H1 (cell line): Measurements from ENCODE around the gene RPL39L. TPM values are rescaled to one million over a fixed set of nuclear protein-coding genes. Genes with fewer than 3 reads are reported as not detected.

Experiments used
- CTCF ChIA-PET: fragments of 300-600 bp; sonication (Branson Sonifier 250); formaldehyde crosslinking; loops from one replicate; lab custom pipeline; 2021; ENCODE audit not compliant: partially characterized antibody; lab: Charles Lee
- POLR2A ChIA-PET: fragments of 300-600 bp; sonication (Branson Sonifier 250); formaldehyde crosslinking; loops from one replicate; lab custom pipeline; 2021; ENCODE audit warnings: inconsistent platforms; ENCODE audit not compliant: partially characterized antibody; lab: Charles Lee
- DNase-seq, 2 experiments: peaks; one replicate each; pipeline versions ENCODE4 v3.0.0 to v3.0.0-alpha.2; 2010 to 2022; ENCODE audit warnings: low spot score in 2 of 2, low read depth in 1 of 2, mixed read lengths in 1 of 2
- FAIRE-seq: peaks from 2 replicates; lab custom pipeline; 2011; peaks lifted over from hg19 to GRCh38; lab: Jason Lieb, UNC
- H2AFZ ChIP-seq: 2 replicates; pipeline ENCODE4 v1.8.1; 2012; ENCODE audit warnings: low read length, inconsistent platforms
- H2AK5ac ChIP-seq: 2 replicates; pipeline ENCODE4 v1.6.1; 2013; ENCODE audit warnings: low read depth, low read length
- H2BK120ac ChIP-seq: replicated peaks from 2 replicates; pipeline ENCODE3; 2013; ENCODE audit warnings: low read depth, low read length, inconsistent platforms
- H2BK12ac ChIP-seq: 2 replicates; pipeline ENCODE4 v1.6.1; 2013; ENCODE audit warnings: low read depth, low read length
- H2BK15ac ChIP-seq: 2 replicates; pipeline ENCODE4 v1.6.1; 2013; ENCODE audit warnings: low read length
- H2BK20ac ChIP-seq: 2 replicates; pipeline ENCODE4 v1.6.1; 2013; ENCODE audit warnings: low read length
- H2BK5ac ChIP-seq: 2 replicates; pipeline ENCODE4 v1.6.1; 2013; ENCODE audit warnings: low read depth, low read length
- H3K14ac ChIP-seq: 2 replicates; pipeline ENCODE4 v1.6.1; 2013; ENCODE audit warnings: inconsistent platforms; ENCODE audit not compliant: insufficient read length
- H3K18ac ChIP-seq: 2 replicates; pipeline ENCODE4 v1.6.1; 2013; ENCODE audit warnings: low read length; ENCODE audit errors: extremely low read depth
- H3K23ac ChIP-seq: 2 replicates; pipeline ENCODE4 v1.6.1; 2013; ENCODE audit warnings: inconsistent platforms; ENCODE audit not compliant: insufficient read length
- H3K23me2 ChIP-seq: 2 replicates; pipeline ENCODE4 v1.6.1; 2013; ENCODE audit warnings: low read depth, low read length
- H3K27ac ChIP-seq: 2 replicates; pipeline ENCODE4 v1.6.1; 2011; ENCODE audit warnings: low read depth, low read length, inconsistent platforms
- H3K27me3 ChIP-seq, 4 experiments: replicated peaks in 1 of 4; 1 replicate in 1 of 4; 2 replicates in 3 of 4; pipeline versions ENCODE4 v1.6.1 to v1.8.1; 2011 to 2013; ENCODE audit warnings: low read length in 3 of 4, mild to moderate bottlenecking in 3 of 4, inconsistent platforms in 2 of 4, mixed read lengths in 2 of 4, moderate library complexity in 1 of 4; ENCODE audit not compliant: control insufficient read depth in 3 of 4, insufficient read depth in 3 of 4; ENCODE audit errors: extremely low read depth in 1 of 4
- H3K36me3 ChIP-seq, 4 experiments: 2 replicates each; pipeline versions ENCODE4 v1.6.1 to v1.8.1; 2011 to 2013; ENCODE audit warnings: mild to moderate bottlenecking in 4 of 4, low read length in 3 of 4, moderate library complexity in 2 of 4, control low read depth in 1 of 4, inconsistent platforms in 1 of 4; ENCODE audit not compliant: insufficient read depth in 4 of 4, control insufficient read depth in 2 of 4
- H3K4ac ChIP-seq: replicated peaks from 2 replicates; pipeline ENCODE3; 2013; ENCODE audit warnings: low read length, low read depth, mixed read lengths, inconsistent platforms; ENCODE audit not compliant: insufficient read length
- H3K4me1 ChIP-seq, 4 experiments: replicated peaks in 1 of 4; 1 replicate in 1 of 4; 2 replicates in 3 of 4; pipeline versions ENCODE4 v1.6.1 to v1.8.1; 2011 to 2013; ENCODE audit warnings: low read length in 3 of 4, inconsistent platforms in 2 of 4, mixed read lengths in 1 of 4; ENCODE audit not compliant: insufficient read depth in 4 of 4, control insufficient read depth in 3 of 4
- H3K4me2 ChIP-seq, 2 experiments: 2 replicates each; pipeline versions ENCODE4 v1.6.1 to v1.8.1; 2011 to 2013; ENCODE audit warnings: low read depth in 2 of 2, low read length in 2 of 2, control low read depth in 1 of 2, inconsistent platforms in 1 of 2, mild to moderate bottlenecking in 1 of 2; ENCODE audit not compliant: insufficient read depth in 1 of 2
- H3K4me3 ChIP-seq, 4 experiments: fragments of 200-600, 300-600 bp in 1 of 4; sonication (generic), shearing (Covaris generic), sonication (Bioruptor Twin) in 1 of 4; 2 replicates each; pipeline versions ENCODE4 v1.5.1 to v1.8.1; 2011 to 2016; ENCODE audit warnings: low read length in 4 of 4, low read depth in 3 of 4, control low read depth in 2 of 4, inconsistent platforms in 2 of 4, mild to moderate bottlenecking in 2 of 4, mixed read lengths in 1 of 4, moderate library complexity in 1 of 4; ENCODE audit not compliant: insufficient read depth in 2 of 4; ENCODE audit errors: extremely low read depth in 1 of 4
- H3K56ac ChIP-seq: replicated peaks from 2 replicates; pipeline ENCODE3; 2013; ENCODE audit warnings: low read depth, mild to moderate bottlenecking, mixed read lengths, low read length, inconsistent platforms; ENCODE audit not compliant: insufficient read length
- H3K79me1 ChIP-seq: 2 replicates; pipeline ENCODE4 v1.6.1; 2013; ENCODE audit warnings: low read depth, low read length, control low read depth
- H3K79me2 ChIP-seq, 2 experiments: 2 replicates each; pipeline versions ENCODE4 v1.6.1 to v1.8.1; 2012 to 2013; ENCODE audit warnings: low read length in 2 of 2, mild to moderate bottlenecking in 2 of 2, inconsistent platforms in 1 of 2; ENCODE audit not compliant: insufficient read depth in 2 of 2, control insufficient read depth in 1 of 2
- H3K9ac ChIP-seq, 4 experiments: replicated peaks in 1 of 4; 1 replicate in 1 of 4; 2 replicates in 3 of 4; pipeline versions ENCODE4 v1.6.1 to v1.8.1; 2011 to 2013; ENCODE audit warnings: low read depth in 3 of 4, low read length in 3 of 4, control low read depth in 2 of 4, mild to moderate bottlenecking in 2 of 4, moderate library complexity in 2 of 4, inconsistent platforms in 1 of 4; ENCODE audit errors: extremely low read depth in 1 of 4
- H3K9me3 ChIP-seq, 2 experiments: 2 replicates each; pipeline versions ENCODE4 v1.6.1 to v1.8.1; 2012 to 2013; ENCODE audit warnings: mild to moderate bottlenecking in 2 of 2, moderate library complexity in 2 of 2, control low read depth in 1 of 2, inconsistent platforms in 1 of 2, low read depth in 1 of 2, low read length in 1 of 2, mixed read lengths in 1 of 2; ENCODE audit not compliant: insufficient read depth in 2 of 2
- H4K20me1 ChIP-seq, 2 experiments: replicated peaks in 1 of 2; 2 replicates each; pipeline versions ENCODE3 to v1.8.1; 2011 to 2013; ENCODE audit warnings: inconsistent platforms in 2 of 2, low read length in 2 of 2, mild to moderate bottlenecking in 1 of 2; ENCODE audit not compliant: insufficient read depth in 2 of 2, control insufficient read depth in 1 of 2
- H4K5ac ChIP-seq: 2 replicates; pipeline ENCODE4 v1.6.1; 2013; ENCODE audit warnings: low read length, low read depth, mixed read lengths, inconsistent platforms; ENCODE audit not compliant: insufficient read length
- H4K8ac ChIP-seq: 2 replicates; pipeline ENCODE4 v1.8.0; 2013; ENCODE audit warnings: mild to moderate bottlenecking, moderate library complexity, low read length, inconsistent platforms; ENCODE audit not compliant: insufficient read depth; ENCODE audit errors: extremely low read depth
- H4K91ac ChIP-seq: replicated peaks from 2 replicates; pipeline ENCODE3; 2013; ENCODE audit warnings: low read length, mixed read lengths, inconsistent platforms; ENCODE audit not compliant: insufficient read length
- BRCA1 ChIP-seq: IDR thresholded peaks from 2 replicates; pipeline ENCODE4 v1.6.1; 2012; ENCODE audit warnings: low read depth, low read length, improper control_type of control experiment
- CBX8 ChIP-seq: fragments of 300-800, 300-1000 bp; sonication (generic); IDR thresholded peaks from 2 replicates; pipeline ENCODE4 v1.7.1; 2016; ENCODE audit warnings: low read depth, low read length, borderline replicate concordance
- CEBPB ChIP-seq: IDR thresholded peaks from 2 replicates; pipeline ENCODE4 v1.6.1; 2012; ENCODE audit warnings: low read depth, low read length
- CHD1 ChIP-seq: IDR thresholded peaks from 2 replicates; pipeline ENCODE4 v1.6.1; 2012; ENCODE audit warnings: low read depth, low read length, improper control_type of control experiment
- CTCF ChIP-seq, 3 experiments: IDR thresholded peaks; 1 replicate in 2 of 3; 2 replicates in 1 of 3; pipeline versions ENCODE4 v1.5.1 to v1.6.1; 2011; ENCODE audit warnings: low read length in 3 of 3, mild to moderate bottlenecking in 3 of 3, inconsistent platforms in 2 of 3, low read depth in 1 of 3, moderate library complexity in 1 of 3; ENCODE audit not compliant: insufficient read depth in 1 of 3; ENCODE audit errors: control extremely low read depth in 1 of 3
- EP300 ChIP-seq, 2 experiments: IDR thresholded peaks; 1 replicate in 1 of 2; 2 replicates in 1 of 2; pipeline ENCODE4 v1.6.1; 2011 to 2012; ENCODE audit warnings: low read depth in 2 of 2, low read length in 2 of 2, mild to moderate bottlenecking in 2 of 2, borderline replicate concordance in 1 of 2, inconsistent platforms in 1 of 2, moderate library complexity in 1 of 2
- POU5F1 ChIP-seq: IDR thresholded peaks from 2 replicates; pipeline ENCODE4 v1.6.1; 2011; ENCODE audit warnings: low read depth, mild to moderate bottlenecking, low read length, moderate library complexity
- RFX5 ChIP-seq: IDR thresholded peaks from 2 replicates; pipeline ENCODE4 v1.6.1; 2011; ENCODE audit warnings: low read depth, low read length, improper control_type of control experiment, borderline replicate concordance
- SIRT6 ChIP-seq: IDR thresholded peaks from one replicate; pipeline ENCODE4 v1.7.1; 2012; ENCODE audit warnings: low read length, inconsistent platforms
- TCF12 ChIP-seq: IDR thresholded peaks from 2 replicates; pipeline ENCODE4 v1.6.1; 2011; ENCODE audit warnings: low read depth, mild to moderate bottlenecking, low read length
- YY1 ChIP-seq: IDR thresholded peaks from 2 replicates; pipeline ENCODE4 v1.6.1; 2011; ENCODE audit warnings: low read depth, mild to moderate bottlenecking, low read length
- ZNF274 ChIP-seq: IDR thresholded peaks from 2 replicates; pipeline ENCODE4 v1.7.0; 2012; ENCODE audit warnings: low read length, borderline replicate concordance; ENCODE audit errors: extremely low read depth
- WGBS, 2 experiments: shearing (Covaris generic) in 1 of 2; methylation state at CpG; one replicate each; pipeline versions ENCODE4 v1.1.6 to v1.1.7; 2013 to 2015; ENCODE audit warnings: low lambda C conversion rate in 2 of 2, mixed read lengths in 2 of 2, inconsistent platforms in 1 of 2, low coverage in 1 of 2, missing lambda C conversion rate in 1 of 2; ENCODE audit not compliant: insufficient replicate concordance in 2 of 2, insufficient coverage in 1 of 2, insufficient read length in 1 of 2; ENCODE audit errors: extremely low coverage in 1 of 2, missing lambda C conversion rate in 1 of 2; 5-methylcytosine and 5-hydroxymethylcytosine counted together
- polyA plus RNA-seq, 7 experiments: library from polyadenylated mRNA; depleted of rRNA in 3 of 7; stranded (reverse) in 5 of 7; unstranded in 2 of 7; fragments of >200 nt in 5 of 7; fragments of 200-250 nt in 2 of 7; gene quantifications; 1 replicate in 5 of 7; 2 replicates in 1 of 7; 4 replicates in 1 of 7; pipeline versions ENCODE4 v1.2.1 to v1.2.3, GENCODE V29; 2011 to 2013; ENCODE audit warnings: missing spikeins in 2 of 7, mixed read lengths in 2 of 7
- total RNA-seq: library from RNA; stranded (reverse); fragmentation: NEBNext Ultra II Directional; extraction: Animal tissue kit (Norgen Biotek cat#: 25700); gene quantifications from 2 replicates; pipeline ENCODE4 v1.2.1, GENCODE V29; 2021

The RPL39L gene
- total and polyA plus RNA-seq, 2 of the 8 experiments (the other 6 are each of a cell fraction or from before 2014, with no cell fraction given), result 51.8 to 67.7 TPM

- Histone ChIP-seq H2BK12ac (no peak overlapping the region), H2AFZ (no peak overlapping the region), H3K27ac (no peak overlapping the region), H3K79me2 (no peaks in the 10 kb centered on the region), H4K8ac (no peak overlapping the region), H2BK20ac (no peak overlapping the region), H2BK15ac (no peak overlapping the region), H3K4me1 (no peaks in the 10 kb centered on the region), H2BK5ac (no peak overlapping the region), H3K23ac (no peak overlapping the region), H3K14ac (no peak overlapping the region), H3K4me2 (no peak overlapping the region), H4K5ac (no peak overlapping the region), H3K27me3 (peaks cover 0 to 2% (median 0%) of the 10 kb centered on the region in 4 experiments; a peak in 1 of 7 replicates), H4K20me1 (no peaks in the 10 kb centered on the region), H3K23me2 (no peaks in the 10 kb centered on the region), H3K79me1 (0 out of 2 replicates have a peak, but pooled peaks cover 6% of the 10 kb centered on the region), H3K9me3 (peaks cover 0 to 9% of the 10 kb centered on the region in 2 experiments; a peak in 3 of 4 replicates), H3K36me3 (peaks cover 0 to 15% (median 1%) of the 10 kb centered on the region in 4 experiments; a peak in 3 of 8 replicates), H3K9ac (no peak overlapping the region), H3K18ac (no peak overlapping the region), H3K56ac (no peak overlapping the region), H3K4me3 (no peak overlapping the region), H4K91ac (no peak overlapping the region), H3K4ac (no peak overlapping the region), H2AK5ac (no peak overlapping the region), H2BK120ac (no peak overlapping the region)
- DNase-seq (no peak), FAIRE-seq (no peak)
- POLR2A ChIA-PET, result interaction anchor here (0.8 kb wide), 1 partner anchor 33 kb away, joined by 3 read pairs; no protein-coding TSS in a partner anchor
- CTCF ChIA-PET, result interaction anchor here (0.8 to 2.6 kb wide), 5 partner anchors 18 to 283 kb away, joined by 3 to 13 read pairs (median 3); no protein-coding TSS in a partner anchor
- WGBS, 2 experiments, result 98% methylated on average over 2 of the region's 2 CpGs; no CpG with 5 or more reads in 1 of the 2 experiments
- TF ChIP-seq ZNF274 (no peak), TCF12 (no peak), RFX5 (no peak), CEBPB (no peak), BRCA1 (no peak), SIRT6 (no peak), POU5F1 (no peak), CTCF (IDR thresholded peaks at IDR 0.05; ENCODE audit: control extremely low read depth in 1 of 3, insufficient read depth in 1 of 3, low read depth in 1 of 3, low read length in 3 of 3) (no peak), YY1 (no peak), CBX8 (no peak), EP300 (IDR thresholded peaks at IDR 0.05; ENCODE audit: borderline replicate concordance in 1 of 2, low read depth in 2 of 2, low read length in 2 of 2) (no peak), CHD1 (no peak)
Measured at GRCh38 chr3:187132666-187133065, 6.6 kb downstream of the RPL39L start.
